ENCODE measurements around the gene LTBP3.

Gene LTBP3

DNA sequence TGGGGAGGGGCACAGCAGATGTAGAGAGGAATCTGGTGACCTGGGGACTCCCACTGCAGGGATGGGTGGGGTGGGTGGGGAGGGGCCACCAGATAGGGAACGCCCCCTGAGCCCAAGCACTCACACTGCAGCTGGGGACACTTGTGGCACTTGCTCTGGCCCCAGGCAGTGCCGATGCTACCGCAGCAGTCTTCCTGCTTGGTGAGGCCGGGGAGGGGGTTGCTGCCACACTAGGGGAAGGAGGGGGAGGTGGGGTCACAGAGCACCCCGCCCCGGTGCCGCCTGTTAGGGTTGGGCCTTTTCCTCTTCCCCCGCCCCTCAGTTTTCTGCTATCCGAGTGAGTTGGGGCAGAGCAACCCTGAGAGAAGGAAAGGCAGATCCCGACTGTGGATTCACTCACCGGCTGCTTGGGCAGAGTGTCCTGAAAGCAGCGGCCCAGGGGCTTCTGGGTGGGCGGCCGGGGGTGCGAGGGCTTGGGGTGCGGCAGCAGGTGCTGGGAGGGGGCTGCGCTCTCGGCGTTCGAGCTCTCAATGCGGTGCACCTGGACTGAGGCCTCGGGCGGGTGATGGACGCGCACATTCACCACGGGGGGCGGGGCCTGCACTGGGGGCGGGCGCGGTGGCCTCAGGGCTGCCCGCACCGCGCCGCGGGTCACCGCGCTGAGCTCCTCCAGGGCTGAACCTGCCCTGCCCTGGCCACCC lies 4.7 kb downstream of the LTBP3 start:
- DNase-seq = no peak

DNA sequence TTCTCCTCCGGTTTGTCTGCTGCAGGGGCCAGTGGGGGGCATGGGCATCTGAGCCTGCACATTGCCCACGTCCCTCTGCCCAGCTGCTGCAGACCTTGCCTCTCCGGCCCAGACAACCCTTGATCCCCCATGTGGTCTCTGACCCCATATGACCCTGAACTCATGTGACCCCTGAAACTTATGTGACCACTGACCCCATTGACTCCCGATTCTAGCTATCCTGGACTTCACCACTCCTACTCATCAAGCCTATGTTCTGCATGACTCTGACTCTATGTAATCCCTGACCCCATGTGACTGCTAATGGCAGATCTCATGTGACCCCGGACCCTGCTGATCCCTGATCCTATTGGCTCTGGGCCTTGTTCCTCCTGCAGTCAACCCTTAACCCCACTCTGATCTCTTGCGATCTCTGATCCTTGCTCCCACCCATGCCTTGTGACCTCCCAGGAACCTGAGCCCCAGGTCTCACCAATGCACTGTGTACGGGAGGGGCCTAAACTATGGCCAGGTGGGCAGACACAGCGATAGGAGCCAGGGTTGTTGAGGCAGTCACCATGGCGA lies 5.7 kb downstream of the LTBP3 start:
- DNase-seq = no peak

DNA sequence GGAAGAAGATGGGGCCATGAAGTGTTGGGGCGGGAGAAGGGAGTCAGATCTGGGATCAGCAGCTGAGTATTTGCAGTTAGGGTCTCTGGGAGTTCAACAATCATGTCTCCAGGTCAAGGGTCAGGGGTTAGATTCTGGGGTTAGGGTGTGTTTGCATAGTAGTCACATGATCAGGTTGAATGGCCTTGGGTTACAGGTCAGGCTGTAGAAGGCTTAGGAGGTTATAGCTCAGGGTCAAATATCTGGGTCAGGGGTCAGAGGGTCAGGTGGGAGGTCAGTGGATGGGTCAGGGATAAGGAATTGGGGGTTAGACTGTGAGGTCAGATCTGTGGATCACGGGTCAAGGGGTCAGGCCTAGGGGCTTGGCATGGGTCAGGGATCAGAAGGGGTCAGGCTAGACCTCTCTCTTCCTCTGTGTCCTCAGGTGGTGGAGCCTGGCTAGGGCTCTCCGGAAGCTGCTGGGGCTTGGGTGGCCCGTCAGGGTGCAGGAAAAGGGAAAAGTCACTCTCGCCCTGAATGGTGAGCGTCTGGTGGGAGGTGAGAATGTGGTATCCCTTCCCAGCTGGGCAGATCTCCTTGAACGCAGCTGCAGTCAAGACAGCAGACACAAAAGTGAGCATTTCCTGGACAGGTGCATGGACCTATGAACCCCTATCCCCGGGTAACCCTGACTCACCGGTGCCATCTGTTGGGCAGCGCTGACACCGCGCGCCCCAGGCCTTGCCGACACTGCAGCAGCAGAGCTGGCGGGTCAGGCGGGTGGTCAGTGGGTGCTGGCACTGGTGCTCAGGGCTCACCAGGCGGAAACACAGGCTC lies 6.4 kb downstream of the LTBP3 start:
- no peak for DNase-seq

DNA sequence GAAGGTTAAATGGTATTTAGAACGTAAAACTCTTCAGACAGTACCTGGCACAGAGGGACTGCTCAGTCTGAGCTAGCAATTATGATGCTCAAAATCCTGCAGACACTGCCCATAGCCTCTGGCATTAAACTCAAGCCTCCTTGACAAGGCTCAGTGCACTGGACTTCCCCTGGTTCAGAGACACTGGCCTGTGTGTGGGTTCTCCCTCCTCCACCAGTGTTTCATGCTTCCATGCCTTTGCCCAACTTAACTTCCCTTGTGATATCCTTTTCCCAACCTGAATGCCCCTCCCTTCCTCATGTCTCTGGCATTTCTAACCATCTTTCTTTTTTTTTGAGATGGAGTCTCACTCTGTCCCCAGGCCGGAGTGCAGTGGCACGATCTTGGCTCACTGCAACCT lies 9.1 kb downstream of the LTBP3 start:
- no peak for DNase-seq

DNA sequence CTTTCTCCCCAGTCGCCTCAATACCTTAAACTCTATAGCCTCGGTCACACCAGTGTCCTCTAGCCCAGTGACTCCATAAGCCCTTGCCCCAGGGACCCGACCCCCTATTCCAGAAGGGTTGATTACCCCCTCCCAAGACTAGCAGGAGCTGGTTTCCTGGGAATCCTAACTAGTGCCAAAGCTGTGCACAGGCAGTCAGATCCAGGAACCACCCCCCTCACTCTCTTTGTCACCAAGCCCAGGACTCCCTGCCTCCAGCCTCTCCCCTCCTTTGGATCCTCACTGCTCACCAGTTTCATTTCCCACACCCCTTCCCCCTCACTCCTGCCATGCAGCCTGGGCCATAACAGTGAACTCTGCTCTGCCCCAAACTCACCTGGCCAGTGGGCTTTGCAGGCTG lies 9.8 kb downstream of the LTBP3 start:
- DNase-seq = no peak

DNA sequence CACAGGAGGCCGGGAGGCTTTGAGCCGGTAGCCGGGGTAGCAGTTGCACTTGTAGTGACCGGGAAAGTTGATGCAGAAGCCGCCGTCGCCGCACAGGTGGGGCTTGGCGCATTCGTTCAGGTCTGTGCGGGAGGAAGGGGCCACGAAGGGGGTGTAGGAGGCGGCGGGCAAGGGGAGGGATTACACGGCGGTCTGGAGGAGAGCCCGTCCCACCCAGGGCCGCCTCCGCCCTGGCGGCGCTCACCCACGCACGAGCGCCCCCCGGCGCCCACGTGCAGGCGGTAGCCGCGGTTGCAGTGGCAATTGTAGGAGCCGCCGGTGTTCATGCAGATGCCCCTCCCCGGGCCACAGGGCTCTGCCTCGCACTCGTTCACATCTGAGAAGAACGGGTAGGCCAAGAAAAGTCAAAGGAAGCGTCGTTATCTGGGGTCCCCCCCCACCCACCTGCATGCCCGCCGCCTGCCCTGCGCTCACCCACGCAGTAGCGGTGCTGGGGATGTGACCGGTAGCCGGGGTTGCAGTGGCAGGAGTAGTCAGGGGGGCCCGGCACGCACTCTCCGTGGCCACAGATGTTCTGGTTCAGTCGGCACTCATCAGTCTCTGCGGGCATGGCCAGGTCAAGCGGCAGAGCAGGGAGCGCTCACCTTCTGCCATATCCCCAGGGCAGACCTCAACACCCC lies 10.6 kb downstream of the LTBP3 start:
- DNase-seq = no peak

DNA sequence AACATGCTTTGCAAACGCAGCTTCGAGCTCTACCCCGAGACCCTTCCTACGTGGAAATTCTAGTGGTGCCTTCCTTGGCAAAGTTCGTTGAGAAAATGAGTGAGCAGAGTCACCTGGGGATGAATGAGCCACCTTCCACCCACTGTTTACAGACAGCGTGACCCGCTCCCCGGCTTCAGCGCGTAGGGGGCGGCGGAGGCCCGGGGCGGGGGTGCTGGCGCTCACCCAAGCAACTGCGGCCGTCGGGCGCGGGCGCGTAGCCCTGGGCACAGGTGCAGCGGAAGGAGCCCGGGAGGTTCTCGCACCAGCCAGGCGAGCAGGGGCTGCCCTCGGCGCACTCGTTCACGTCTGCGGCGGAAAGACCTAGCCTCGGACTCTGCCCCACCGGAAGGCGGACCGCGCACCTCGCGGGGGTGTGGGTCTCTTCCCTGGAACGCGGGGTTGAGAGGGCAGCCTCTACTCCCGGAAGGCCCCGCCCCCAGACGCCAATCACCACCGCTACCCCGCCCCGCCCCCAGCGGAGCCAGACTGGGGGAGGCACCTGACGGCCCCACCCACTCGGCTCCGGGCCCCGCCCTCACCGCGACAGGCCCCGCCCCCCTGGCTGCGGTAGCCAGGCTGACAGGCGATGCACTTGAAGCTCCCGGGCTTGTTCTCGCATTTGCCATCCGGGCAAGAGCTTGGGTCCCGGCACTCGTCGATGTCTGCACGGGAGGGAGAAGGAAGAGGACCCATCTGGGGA lies 11.8 kb downstream of the LTBP3 start:
- no peak for DNase-seq

DNA sequence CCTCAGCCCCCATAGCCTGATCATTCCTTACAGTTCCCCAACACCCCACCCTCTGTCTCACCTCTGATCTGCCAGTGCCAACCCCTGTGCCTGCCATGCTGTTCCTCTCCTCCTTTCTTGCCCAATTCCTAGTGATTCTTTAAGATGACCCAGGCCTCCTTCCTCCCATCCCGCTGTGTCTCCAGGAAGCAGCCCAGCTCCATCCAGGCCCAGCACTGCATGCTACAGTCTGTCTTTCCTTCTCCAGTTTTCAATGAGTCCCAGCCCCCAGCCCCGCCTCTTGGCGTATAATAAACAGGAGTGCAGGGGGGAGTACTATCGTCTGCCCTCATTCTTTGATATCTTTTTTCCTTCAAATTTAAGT lies 12.3 kb downstream of the LTBP3 start:
- DNase-seq = no peak

DNA sequence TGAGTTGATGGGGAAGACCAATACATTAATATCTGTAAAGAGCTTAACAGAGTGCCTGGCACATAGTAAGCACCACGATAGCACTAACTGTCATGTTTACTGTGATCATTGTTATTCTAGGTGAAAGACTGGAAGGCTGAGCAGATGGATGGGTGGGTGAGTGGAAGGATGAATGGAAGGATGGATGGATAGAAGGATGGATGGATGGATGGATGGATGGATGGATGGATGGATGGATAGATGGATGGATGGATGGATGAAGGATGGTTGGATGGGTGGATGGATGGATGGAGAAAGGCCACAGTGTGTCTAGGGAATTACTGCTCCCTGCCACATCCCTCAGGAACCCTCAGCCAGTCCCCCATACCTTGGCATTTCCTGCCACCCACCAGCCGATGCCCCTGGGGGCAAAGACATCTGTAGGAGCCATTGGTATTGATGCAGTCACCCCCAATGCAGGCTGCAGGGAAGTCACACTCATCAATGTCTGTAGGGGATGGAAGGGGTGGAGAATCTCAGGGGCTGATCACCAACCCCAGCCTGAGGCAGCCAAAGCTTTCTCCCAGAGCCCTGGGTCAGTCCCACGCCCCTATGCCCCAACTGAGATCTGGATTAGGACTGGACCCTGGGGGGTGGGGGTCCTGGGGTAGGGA lies 15.3 kb downstream of the LTBP3 start:
- DNase-seq = no peak

DNA sequence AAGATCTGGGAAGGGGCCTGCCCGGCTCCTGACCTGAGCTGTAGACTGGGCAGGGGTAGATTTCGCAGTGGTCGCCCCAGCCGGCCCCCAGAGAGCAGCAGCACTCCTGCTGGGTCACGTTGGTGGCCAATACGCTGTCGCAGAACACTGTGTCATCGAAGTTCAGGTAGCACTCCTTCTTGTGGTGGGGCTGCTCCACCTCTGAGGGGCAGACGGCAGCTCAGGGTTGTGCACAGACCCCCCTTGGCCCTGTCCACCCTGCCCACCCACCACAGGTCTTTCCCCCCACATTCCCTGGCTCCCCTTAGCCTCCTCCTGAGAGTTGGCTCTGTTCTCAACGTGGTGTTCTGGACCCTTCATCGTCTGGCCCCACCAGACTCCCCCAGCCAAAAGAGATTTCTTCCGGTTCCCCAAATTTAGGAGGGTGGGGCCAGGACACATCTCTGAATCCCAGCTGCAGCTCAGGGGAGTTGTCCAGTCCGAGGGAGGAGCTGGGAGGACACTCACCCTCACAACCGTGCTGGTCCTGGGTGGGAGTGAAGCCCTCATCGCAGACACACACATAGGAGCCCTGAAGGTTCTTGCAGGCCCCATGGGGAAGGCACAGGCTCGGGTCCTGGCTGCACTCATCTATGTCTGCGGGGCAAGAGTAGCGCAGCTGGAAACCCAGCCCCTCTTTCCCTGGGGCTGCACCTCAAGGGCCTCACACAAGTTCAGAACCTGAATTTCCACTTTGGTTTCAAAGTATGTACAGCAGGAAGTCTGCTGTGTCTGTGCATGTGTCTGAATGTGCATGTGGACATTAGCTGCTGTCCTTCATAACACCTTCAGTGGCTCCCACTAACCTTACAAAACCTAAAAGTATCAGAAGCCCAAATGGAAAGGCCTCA lies 16.8 kb downstream of the LTBP3 start:
- no peak for DNase-seq

DNA sequence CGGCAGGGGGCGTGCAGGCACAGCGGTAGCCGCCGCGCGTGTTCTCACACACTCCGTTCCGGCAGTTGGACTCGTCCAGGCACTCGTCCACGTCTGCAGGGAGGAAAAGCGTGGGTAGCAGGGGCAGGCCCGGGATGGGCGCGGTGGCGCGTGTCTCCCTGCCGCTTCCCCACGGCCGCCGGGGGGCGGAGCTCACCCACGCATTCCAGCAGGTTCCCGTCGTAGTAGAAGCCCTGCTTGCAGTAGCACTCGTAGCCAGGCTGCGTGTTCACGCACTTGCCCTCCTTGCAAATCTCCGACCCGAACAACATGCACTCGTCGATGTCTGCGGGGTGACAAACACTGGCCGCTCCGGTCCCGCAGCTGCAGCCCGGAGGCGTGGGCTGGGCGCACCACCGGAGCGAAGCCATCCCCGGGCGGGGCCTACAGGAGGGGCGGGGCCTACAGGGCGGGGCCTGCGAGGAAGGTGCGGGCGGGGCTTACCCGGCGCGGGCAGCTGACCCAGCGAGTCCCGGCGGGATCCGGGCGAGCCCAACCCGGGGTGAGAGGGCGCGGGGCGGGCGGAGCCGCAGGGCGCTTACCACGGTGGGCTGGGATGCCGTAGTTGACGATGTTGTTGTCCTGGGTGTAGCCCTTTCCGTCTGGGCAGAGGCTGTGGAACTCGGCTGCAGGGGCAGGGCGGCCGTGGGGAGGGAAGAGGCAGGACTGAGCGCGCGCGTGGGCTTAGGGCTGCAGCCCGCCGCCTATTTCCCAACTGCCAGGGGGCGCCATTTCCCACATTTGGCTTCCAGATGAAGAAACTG lies 17.7 kb downstream of the LTBP3 start:
- DNase-seq = peak; percentile 88

DNA sequence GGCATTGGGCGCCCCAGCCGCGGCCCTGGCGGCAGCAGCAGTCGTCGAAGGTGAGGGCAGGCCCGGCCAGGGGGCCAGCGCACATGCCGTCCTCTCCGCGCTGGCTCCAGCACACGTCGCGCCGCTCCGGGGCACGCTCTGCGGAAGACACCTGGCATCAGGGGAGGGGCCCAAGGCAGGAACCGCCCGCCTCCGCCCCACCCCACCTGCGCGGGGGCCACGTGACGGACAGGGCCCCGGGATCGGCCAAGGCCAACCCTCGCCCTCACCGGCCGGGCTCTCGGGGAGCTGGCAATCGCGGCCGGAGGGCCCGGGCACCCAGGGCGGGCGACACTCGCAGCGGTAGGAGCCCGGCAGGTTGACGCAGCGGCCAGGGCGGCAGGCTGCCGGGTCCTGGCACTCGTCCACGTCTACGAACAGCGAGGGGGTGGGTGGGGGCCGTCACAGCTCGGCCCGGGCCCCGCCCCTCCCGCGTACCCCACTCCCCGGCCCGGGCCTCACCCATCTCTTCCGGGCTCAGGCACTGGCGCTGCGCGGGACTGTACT lies 18.3 kb downstream of the LTBP3 start:
- DNase-seq = no peak

DNA sequence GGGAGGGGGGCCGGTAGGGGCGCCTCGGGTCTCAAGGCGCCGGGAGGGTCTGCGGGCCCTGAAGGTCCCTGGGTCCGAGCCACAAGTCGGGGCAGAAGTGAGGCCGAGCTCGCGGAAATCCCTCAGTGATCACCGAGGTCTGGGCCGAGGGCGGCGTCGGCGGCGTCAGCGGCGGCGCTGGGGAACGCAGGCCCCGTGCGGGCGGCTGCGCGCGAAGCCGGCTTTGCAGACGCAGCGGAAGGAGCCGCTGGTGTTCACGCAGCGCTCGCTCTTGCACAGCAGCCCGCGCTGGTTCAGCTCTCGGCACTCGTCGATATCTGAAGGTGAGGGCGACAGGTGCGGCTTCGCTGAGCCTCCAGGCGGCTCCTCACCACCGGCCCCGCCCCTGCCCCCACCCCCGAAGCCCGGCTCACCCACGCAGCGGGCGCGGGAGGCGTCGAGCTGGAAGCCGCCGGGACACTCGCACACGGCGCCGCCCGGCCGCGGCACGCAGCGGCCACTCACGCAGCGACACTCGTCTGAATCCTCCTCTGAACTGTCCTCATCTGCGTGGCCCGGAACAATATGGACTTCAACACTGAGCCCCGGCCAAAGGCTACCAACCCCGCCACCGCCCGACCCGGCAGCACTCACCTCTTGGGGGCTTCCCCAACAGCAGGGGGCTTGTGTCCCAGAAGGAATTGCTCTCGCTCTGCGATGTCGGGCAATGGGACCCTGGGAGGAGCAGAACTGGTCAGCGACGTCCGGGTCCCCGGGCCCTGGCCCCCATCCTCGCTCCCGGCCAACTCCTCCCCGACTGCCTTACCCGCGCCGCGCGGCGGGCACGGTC lies 19.0 kb downstream of the LTBP3 start:
- no peak for DNase-seq

DNA sequence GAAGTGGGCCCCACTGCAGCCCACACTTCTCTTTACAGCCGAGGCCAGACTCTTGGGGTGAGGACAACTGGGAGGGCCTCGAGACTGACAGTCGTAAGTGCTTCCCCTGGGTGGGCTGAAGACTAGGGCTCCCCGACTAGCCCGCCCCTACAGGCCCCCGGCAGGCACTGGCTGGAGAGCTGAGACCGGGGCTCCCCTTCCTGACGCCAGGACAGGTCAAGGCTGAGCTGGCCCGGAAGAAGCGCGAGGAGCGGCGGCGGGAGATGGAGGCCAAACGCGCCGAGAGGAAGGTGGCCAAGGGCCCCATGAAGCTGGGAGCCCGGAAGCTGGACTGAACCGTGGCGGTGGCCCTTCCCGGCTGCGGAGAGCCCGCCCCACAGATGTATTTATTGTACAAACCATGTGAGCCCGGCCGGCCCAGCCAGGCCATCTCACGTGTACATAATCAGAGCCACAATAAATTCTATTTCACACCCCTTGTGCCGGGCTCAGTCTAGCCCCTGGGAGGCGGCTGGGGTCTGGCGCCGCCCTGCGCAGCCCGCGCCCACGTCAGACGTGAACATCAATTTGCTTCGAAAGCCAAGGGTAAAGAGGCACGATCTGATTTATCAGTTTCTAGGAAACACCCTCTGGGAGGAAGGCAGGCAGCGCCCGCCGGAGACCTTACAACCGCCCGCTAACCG lies 19.8 kb downstream of the LTBP3 start:
- no peak for DNase-seq

DNA sequence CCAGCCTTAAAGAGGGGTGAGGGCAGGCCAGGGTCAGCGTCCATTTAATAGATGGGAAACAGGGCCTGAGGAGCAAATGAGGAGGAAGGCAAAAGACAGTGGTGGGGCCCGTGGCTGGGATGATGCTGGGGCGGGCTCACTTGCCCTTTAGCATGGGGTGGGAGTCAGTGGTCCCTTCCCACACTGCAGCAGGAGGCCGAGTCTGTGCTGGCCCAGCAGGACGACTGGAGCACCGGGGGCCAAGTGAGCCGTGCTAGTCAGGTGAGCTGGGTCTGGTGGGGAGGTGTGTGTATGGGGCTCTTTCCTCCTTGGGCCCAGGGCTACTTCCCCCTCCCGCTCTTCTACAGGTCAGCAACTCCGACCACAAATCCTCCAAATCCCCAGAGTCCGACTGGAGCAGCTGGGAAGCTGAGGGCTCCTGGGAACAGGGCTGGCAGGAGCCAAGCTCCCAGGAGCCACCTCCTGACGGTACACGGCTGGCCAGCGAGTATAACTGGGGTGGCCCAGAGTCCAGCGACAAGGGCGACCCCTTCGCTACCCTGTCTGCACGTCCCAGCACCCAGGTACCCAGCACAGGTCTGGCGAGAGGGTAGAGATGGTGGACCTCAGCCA lies 20.4 kb downstream of the LTBP3 start:
- DNase-seq = no peak

DNA sequence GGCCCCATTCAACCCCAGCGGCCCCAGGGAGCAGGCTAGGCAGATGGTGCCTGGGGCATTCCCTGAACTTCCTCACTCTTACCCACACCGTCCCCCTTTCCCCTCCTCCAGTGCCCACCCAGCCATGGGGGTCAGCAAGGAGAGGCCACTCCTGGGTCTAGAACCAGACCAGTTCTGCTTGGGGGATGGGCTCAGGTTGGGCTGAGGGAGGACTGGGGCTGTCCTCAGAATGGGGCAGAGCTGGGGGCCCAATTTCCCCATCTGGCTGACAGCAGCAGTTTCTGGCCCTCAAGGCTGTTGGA lies 20.9 kb downstream of the LTBP3 start:
- DNase-seq = no peak

DNA sequence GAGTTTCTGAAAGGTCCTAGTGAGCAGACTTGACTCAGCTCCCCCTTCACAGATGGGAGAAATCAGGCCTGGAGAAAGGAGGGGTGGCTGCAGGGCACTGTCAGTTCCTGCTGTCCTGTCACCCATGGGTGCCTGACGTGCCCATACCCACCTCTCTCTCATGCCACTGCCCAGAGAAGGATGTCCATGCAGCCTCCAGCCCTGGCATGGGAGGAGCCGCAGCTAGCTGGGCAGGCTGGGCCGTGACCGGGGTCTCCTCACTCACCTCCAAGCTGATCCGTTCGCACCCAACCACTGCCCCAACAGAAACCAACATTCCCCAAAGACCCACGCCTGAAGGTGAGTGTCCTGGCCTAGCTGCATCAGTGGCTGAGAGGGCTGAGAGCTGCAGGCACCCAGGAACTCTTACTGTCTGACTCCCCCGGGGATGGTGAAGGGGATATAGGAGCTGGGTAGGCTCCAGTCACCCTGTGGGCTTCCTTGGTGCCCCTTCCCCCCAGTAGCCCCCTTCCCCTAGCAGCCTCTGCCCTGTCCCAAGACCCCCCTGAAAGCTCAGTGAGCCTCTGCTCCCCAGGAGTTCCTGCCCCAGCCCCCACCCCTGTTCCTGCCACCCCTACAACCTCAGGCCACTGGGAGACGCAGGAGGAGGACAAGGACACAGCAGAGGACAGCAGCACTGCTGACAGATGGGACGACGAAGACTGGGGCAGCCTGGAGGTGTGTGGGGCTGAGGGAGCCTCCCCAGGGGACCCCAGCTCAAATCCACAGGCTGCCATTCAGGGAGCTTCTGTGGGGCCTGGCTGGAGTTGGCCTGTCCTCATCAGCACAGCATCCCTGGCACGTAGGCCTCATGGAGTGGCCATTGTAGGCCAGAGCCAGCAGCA lies 21.5 kb downstream of the LTBP3 start:
- no peak for DNase-seq
